NCI-H128 (cell line): ENCODE data around the gene AWAT2.

Source experiments
- DNase-seq: peaks from one replicate; lab custom pipeline; 2025; ENCODE audit not compliant: unreplicated experiment; lab: John Stamatoyannopoulos, UW

Gene AWAT2

GRCh38 chrX:70042399-70043371 lies 7.1 kb downstream of the AWAT2 start:
- no peak for DNase-seq

- DNase-seq, result no peak
Observed at GRCh38 chrX:70041993-70042392, 7.7 kb downstream of the AWAT2 start.

DNA sequence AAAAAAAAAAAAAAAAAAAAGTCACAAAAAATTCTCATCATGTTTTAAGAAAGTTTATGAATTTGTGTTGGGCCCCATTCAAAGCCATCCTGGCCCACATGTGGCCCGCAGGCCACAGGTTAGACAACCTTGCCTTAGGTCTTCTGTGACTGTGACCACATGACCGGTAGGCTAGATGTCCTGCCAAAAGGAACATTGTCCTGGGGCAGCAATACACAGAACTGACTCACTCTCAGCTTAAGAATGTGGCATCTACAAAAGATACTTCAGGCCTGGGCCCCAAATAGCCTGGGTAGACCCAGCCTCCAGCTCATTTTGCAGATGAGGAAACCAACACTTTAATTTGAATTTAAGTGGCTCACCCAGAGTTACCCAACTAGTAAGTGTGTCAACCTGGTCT lies 10.0 kb downstream of the AWAT2 start:
- no peak for DNase-seq

DNA sequence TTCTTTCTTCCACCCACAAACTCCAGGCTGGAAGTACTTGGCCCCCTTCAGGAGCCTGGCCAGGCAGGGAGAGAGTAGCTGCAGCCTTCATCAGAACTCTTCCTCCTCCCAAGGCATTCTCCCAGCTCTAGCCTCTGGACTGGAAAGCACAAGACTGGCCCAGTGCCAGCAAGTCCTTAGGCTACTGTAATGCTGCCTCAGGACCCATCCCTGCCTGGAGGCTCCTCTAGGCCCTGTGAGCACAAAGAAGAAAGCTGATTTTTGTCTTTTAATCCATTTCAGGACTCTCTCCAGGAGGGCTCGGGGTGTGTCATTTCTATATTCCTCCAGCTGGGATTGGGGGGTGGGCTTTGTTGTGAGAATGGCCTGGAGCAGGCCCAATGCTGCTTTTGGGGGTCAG lies 10.8 kb downstream of the AWAT2 start:
- DNase-seq, result no peak

- DNase-seq, result no peak
Observed at GRCh38 chrX:70038515-70038914, 11.2 kb downstream of the AWAT2 start.

DNA sequence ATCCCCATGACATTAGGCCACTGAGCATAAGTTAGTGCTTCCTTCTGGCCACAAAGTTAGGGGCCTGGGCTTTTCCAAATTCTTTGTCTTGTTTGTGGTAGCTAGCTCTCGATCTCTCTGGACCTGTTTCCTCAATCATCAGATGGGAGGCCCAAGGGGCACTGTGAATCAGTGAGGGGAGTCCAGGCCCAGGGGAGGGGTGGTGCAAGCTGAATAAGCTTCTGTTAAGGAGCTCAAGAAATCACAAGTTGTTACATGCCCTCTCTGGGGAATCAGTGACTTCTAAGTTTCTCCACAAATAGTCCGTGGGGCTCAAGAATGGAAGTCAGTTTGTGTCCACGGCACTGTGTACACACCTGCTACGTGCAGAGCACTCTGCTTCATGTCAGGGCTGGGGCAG lies 15.1 kb downstream of the AWAT2 start:
- DNase-seq, result no peak

GRCh38 chrX:70033348-70034051 lies 16.2 kb downstream of the AWAT2 start:
- DNase-seq, result no peak

DNA sequence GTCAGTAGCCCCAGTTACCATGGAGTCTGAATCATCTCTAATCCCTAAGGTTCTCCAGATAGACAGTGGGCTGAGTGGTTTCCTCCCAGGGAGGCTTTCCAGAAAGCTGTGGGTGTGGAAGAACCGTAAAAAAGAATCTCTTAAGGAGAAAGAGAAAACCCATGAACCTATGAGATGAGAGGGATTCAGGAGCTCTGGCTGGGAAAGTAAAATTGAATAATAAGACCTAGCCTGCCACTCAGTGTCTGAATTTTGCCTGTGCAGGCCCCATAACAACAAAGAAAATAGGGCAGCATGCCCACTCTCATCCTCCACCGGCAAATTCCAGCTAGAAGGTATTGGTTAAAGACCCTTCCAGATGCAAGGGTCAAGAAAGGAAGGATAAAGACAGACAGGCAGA lies 16.9 kb downstream of the AWAT2 start:
- DNase-seq, result no peak

- DNase-seq, result no peak
Observed at GRCh38 chrX:70030301-70030767, 19.4 kb downstream of the AWAT2 start.

GRCh38 chrX:70029863-70030262 lies 19.9 kb downstream of the AWAT2 start:
- no peak for DNase-seq

DNA sequence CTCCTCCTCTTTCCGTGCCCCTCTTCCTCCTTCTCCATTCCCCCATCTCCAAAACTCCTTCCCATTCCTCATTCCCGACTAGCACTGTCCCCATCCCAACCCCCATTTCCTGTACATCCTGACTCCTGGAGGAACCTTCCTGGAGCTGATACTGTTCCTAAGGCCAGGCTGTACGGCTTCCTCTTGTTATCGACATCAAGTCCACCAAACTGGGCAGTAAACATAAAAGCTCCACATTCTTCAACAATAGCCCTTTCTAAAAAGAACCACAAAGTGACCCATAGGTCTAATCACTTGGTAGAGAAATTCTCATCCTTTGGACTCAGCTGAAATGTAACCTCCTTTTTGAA lies 22.9 kb downstream of the AWAT2 start:
- DNase-seq, result no peak

- DNase-seq, result no peak
Observed at GRCh38 chrX:70026112-70026850, 23.5 kb downstream of the AWAT2 start.

GRCh38 chrX:70025464-70025863 lies 24.3 kb downstream of the AWAT2 start:
- no peak for DNase-seq

DNA sequence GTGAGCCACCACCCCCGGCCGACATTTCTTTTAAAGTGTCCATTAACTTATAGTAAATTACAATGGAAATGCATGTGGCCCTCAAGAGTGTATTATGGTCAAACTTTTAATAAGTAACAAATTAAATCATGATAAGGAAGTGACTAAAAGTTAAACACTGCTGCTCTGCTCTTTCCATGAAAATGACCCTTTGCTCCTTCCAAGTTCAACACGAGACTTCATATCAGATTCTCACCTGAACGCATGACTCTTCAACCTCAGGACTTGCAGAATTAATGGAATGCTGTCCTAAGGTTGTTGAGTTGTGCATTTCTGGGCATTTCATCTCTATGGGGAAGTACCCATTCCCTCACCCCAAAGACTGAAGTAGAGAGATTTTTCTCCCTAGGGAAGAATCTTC lies 27.1 kb downstream of the AWAT2 start:
- no peak for DNase-seq

GRCh38 chrX:70016513-70016912 lies 33.2 kb downstream of the AWAT2 start:
- no peak for DNase-seq

DNA sequence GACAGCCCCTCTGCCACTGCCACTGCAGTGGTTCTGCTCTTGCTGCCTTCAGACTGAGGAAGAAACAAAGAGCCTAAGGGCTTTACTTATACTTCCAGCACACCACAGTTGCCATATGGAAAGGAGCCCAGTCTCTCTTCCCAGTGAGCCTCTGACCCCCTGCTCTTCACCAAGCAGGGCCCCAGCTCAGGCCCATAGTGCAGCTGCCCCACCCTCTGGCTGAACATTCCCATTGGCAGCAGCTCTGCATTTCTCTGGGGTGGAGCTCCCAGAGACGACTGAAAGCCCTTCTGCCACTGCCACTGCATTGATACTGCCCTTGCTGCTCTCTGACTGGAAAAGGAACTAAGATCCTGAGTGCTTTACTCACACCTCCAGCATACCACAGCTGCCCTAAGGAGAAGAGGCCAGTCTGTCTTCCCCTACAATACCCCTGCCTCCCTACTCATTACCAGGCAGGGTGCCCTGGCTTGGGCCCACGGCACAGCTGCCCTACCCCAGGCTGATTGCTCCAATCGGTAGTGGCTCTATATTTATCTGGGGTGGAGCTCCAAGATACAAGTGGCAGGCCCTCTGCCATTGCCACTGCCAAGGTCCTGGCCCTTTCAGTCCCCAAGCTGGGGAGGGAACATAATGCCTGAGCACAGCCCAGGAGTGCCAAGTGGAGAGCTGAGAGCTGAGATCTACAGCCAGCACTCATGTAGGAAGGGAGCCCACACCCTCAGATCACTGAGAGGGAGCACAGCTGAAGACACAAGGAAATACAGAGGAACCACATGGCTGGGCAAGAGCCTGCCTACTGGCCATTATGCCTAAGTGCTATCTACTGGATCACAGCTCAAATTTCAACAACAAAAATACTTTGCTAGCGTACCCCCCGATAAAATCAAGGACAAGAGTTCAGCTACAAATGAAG lies 36.0 kb downstream of the AWAT2 start:
- DNase-seq, result no peak

DNA sequence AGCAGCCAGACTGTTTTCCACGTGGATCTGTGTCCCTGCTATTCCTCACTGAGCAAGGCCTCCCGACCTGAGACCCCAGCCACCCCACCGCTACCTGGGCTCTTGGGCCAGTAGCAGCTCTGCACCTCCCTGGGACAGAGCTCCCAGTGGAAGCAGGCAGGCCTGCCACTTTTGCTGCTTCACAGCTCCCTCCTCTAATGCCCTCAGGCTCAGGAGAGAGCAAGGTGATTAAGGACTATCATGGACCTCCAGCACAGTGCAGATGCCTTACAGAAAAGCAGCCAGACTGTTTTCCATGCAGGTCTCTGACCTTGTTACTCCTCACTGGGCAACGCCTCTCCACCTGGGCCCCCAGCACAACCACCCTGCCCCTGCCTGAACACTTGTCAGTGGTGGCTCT lies 37.0 kb downstream of the AWAT2 start:
- no peak for DNase-seq

DNA sequence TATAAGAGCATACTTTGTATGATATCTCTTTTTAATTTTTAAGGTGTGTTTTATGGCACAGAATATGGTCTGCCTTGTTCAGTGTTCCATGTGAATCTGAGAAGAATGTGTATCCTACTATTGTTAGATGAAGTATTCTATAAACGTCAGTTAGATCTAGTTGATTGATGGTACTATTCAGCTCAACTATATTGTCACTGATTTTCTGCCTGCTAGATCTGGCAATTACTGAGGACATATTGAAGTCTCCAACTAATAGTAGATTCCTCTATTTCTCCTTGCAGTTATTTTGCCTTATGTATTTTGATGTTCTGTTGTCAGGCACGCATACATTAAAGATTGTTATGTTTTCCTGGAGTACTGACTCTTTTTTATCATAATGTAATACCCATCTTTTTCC lies 39.8 kb downstream of the AWAT2 start:
- DNase-seq, result no peak

DNA sequence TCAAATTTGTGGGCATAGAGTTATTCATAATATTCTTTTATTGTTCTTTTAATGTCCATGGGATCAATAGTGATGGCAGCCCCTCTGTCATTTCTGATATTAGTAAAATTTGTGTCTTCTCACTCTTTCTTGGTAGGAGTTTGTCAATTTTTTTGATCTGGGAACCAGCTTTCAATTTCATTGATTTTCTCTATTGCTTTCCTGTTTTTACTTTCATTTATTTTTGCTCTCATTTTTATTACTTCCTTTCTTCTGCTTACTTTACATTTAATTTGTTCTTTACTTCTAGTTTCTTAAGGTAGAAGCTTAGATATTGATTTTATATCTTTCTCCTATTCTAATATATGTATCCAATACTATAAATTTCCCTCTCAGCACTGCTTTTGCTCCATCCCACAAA lies 40.7 kb downstream of the AWAT2 start:
- no peak for DNase-seq

GRCh38 chrX:70007946-70008345 lies 41.8 kb downstream of the AWAT2 start:
- no peak for DNase-seq
